ENCODE results near the gene MPC2.

DNA sequence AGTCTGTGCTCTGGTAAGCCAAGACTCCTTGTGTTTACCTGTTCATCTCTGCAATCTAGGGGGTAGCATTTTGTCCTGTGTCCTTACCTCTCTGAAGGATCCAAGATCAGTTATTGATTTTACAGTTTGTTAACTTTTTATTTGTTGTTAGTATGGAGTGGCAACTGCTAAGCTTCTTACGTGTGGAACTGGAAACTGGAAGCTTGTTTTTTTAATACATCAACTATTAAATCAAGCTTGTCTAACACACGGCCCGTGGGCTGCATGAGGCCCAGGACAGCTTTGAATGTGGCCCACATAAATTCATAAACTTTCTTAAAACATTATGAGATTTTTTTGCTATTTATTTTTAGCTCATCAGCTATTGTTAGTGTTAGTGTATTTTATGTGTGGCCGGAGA is 29.2 kb upstream of the MPC2 start:
- TF ChIP-seq, protein P1, sequence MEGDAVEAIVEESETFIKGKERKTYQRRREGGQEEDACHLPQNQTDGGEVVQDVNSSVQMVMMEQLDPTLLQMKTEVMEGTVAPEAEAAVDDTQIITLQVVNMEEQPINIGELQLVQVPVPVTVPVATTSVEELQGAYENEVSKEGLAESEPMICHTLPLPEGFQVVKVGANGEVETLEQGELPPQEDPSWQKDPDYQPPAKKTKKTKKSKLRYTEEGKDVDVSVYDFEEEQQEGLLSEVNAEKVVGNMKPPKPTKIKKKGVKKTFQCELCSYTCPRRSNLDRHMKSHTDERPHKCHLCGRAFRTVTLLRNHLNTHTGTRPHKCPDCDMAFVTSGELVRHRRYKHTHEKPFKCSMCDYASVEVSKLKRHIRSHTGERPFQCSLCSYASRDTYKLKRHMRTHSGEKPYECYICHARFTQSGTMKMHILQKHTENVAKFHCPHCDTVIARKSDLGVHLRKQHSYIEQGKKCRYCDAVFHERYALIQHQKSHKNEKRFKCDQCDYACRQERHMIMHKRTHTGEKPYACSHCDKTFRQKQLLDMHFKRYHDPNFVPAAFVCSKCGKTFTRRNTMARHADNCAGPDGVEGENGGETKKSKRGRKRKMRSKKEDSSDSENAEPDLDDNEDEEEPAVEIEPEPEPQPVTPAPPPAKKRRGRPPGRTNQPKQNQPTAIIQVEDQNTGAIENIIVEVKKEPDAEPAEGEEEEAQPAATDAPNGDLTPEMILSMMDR (conservative IDR thresholded peaks at IDR 0.05) = no peak
- no peak for TF ChIP-seq ZFX (IDR thresholded peaks at IDR 0.05)

Measured in C4-2B (cell line).